NCI-H1930 (cell line): ENCODE data around the gene DEGS2.
"Not testable (repeated sequence)": the region's sequence is repeated elsewhere in the genome, so short reads cannot be mapped to it uniquely, and the experiment has no call there.

ENCODE experiments used
- DNase-seq, 2 experiments: peaks; one replicate each; lab custom pipeline; 2025; lab: John Stamatoyannopoulos, UW

DEGS2 gene

DNA sequence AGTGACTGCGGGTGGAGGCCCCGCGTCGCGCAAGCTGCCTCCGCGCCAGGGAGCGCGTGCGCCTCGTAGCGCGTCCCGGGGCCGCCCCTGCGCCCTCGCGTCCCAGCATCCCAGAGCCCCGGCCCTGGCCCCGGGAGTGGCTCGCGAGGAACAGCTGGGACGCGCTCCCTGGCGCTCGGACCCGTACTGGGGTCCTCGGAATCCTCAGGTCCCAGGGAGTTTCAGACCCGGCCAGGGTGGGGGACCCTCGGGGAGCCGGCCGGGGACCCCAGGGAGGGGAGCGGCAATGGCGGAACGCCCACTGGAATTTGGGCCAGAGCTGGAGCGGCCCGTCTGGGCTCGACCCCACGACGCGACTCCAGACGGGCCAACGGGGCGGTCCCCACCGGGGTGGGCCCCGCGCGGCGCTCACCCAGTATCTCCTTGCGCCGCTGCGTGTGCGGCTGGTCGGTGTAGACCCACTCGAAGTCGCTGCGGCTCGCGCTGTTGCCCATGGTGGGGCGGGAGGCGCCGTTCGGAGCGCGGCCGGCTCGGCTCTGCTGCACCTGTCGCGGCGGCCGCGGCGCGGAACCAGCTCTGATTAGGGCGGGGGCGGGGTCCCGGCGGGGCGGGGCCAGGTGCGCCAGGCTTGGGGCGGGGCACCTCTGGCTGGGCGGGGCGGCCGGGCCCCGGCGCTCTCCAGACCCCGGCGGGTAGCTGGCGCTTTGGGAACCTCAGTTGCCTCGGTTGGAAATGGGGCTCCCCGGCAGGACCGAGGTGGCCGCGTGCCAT lies at the start of gene DEGS2:
DEGS2 (minus strand) TSS at position 552 of the 771 bp plus-strand sequence; CDS start at position 494, 58 bp downstream.
- peak; percentile 38 to 56 for DNase-seq

GRCh38 chr14:100208136-100208535 lies 48.7 kb upstream of the DEGS2 start:
- DNase-seq: not testable (repeated sequence)

- not testable (repeated sequence) for DNase-seq
Observed at GRCh38 chr14:100207588-100207987, 48.1 kb upstream of the DEGS2 start.

DNA sequence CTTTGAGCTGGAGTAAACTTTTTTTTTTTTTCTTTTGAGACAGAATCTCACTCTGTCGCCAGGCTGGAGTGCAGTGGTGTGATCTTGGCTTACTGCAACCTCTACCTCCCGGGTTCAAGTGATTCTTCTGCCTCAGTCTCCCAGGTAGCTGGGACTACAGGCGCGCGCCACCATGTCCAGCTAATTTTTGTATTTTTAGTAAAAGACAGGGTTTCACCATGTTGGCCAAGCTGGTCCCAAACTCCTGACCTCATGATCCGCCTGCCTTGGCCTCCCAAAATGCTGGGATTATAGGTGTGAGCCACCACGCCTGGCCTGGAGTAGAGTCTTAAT lies 45.4 kb upstream of the DEGS2 start:
- DNase-seq: not testable (repeated sequence)

DNA sequence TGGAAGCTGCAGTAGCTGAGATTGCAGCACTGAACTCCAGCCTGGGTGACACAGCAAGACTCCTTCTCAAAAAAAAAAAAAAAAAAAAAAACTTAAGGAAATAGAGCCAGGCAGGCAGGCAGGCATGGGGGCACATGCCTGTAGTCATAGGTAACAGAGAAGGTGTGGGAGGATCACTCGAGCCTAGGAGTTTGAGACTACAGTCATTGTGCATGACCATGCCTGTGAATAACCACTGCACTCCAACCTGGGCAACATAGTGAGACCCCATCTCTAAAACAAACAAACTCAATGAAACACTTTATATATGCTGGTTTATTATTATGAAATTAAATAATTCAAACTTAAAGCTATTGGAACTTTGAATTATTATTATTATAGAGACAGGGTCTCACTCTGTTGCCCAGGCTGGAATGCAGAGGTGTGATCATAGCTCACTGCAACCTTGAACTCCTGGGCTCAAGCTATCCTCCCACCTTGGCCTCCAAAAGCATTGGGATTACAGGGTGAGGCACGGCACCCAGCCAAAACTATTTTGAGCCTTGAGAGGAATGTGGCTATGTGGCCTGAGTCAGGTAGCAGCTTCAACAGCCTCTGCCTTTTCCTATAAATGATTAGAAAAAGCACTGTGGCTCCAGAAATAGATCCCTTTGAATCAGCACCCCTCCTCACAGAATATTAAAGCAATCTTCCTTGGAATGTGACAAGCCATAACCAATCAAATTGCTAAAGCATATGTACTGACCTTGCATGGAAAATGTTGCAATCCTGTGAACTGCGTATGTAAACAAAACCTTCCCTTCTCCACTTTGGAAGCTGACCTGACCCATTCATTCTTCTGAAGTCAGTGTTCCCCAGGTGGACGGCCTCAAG lies 44.8 kb upstream of the DEGS2 start:
- DNase-seq: no peak

DNA sequence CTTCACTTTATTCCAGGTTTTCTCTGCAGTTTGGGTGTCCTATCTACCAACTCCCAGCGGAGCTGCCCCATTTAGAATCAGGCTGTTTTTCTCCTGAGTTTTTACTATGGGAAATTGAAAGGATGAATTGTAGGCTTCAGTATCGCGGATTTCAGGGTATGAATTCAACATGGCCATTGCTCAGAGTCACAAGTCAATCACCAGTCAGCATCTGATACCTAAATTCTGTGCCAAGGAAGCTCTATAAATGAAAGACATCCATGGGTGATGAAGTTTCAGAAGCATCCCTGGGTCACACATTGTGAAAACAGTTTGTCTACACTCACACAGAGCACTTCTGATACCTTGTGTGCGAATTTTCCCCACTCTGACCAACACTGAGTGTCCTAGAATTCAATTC lies 43.7 kb upstream of the DEGS2 start:
- no peak for DNase-seq

DNA sequence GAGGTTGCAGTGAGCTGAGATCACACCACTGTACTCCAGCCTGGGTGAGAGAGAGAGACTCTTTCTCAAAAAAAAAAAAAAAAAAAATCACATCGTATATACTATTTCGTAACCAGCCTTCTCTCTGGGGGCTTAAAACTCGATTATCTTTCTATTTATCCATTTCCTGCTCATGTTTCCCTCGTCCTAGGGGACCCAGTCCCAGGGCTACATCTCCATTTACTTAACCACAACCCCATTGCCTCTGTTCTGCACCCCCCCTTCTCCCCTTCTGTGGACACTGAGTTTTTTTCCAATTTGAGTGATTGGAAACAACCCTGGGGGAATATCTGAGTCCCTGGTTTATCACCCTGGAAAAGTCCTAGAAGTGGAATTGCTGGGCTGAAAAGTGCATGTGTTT lies 43.3 kb upstream of the DEGS2 start:
- DNase-seq: no peak

DNA sequence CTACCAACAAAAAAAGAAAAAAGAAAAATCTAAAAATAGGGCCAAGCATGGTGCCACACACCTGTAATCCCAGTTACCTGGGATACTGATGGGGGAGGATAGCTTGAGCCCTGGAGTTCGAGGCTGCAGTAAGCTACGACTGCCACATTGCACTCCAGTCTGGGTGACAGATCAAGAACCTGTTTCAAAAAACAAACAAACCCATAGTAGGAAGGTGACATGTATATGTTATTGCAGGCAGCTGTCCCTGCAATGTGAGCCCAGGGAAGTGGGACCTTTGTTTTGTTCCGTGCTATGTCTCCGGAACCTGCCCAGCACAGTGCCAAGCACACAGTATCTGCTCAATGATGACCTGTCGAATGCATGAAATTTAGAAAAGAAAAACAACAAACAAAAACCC lies 42.3 kb upstream of the DEGS2 start:
- DNase-seq: no peak

GRCh38 chr14:100200311-100200710 lies 40.9 kb upstream of the DEGS2 start:
- DNase-seq: no peak

GRCh38 chr14:100199240-100199860 lies 39.9 kb upstream of the DEGS2 start:
- no peak for DNase-seq

- no peak for DNase-seq
Observed at GRCh38 chr14:100193417-100194357, 34.2 kb upstream of the DEGS2 start.

DNA sequence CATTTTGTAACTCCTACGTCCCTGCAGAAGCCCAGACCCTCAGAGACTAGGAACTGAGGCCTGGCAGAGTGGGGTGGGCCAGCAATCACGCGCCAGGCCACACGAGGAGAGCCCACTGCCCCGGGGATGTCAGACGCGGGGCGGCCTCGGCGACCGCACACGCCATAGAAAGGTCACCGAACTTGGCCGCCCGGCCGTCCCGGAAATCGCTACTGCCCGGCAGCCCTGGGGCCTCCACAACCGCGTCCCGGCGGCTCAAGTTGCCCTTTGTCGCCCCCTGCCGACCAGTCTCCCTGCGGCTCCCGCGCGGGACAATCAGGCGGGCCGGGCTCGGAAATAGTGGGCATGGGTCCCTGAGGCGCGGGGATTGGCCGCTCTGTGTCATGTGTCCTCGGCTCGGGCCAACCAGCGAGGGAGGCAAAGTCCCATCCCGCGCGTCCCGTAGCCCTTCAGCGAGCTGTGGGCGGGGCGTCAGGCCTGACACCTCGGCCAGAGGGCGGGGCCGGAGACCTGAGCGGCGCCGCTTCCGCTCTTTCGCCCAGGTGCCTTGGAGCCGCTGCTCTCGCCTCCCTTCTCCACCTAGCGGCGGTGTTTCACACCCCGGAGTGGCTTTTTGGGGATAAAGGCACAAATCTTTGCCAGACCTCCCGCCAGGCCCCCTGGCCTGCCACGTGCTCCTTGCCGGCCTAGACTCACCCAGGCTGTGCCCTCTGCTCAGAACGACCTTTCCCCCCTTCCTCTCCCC lies 33.4 kb upstream of the DEGS2 start:
- peak; percentile 98 for DNase-seq

- DNase-seq: no peak
Observed at GRCh38 chr14:100192250-100192671, 32.8 kb upstream of the DEGS2 start.

DNA sequence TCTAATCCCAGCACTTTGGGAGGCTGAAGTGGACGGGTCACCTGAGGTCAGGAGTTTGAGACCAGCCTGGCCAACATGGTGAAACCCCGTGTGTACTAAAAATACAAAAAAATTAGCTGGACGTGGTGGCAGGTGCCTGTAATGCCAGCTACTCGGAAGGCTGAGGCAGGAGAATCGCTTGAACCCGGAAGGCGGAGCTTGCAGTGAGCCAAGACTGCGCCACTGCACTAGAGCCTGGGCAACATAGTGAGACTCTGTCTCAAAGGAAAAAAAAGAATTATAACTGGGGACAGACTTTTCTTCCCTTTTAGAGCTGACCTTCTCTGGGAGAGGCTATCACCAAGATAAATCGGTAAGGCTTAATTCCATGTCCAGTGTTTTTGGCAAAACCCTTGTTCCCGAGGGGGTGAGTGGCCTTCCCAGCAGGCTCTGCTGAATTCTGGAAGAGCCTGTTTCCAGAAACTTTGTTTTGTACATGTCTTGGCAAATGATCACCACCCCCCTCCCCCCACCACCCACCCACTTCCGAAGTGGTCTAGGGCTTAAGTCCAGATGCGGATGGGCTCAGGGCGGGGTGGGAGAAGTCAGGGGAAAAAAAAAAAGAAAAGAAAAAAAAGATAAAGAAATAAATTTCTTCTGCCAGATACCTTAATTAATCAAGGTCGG lies 32.3 kb upstream of the DEGS2 start:
- DNase-seq: no peak

GRCh38 chr14:100190126-100190525 lies 30.7 kb upstream of the DEGS2 start:
- no peak for DNase-seq

GRCh38 chr14:100188392-100189030 lies 29.1 kb upstream of the DEGS2 start:
- no peak for DNase-seq

DNA sequence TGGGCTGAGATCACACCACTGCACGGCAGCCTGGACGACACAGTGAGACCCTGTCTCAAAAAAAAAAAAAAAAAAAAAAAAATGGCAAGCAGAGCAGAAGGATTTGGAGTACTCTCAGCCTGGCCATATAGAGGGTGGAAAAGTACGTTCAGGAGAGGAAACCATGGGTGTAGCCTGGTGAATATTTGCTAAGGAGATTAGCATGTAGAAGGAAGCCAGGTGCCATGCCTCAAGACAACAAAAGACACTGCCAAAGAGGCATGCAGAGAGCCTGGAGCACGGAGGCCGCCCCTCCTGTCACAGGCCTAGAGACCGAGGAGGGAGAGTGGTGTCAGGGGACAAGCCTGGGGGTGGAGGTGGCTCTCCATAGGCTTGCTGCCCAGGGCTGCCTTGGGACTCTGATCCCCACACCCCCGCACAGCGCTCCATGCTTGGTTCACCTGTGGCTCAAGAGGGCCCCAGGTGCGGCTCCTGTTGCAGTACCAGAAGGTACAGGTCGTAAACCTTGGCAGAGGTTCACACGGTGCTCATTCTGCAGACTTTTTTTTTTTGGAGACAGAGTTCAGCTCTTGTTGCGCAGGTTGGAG lies 27.9 kb upstream of the DEGS2 start:
- DNase-seq: no peak

DNA sequence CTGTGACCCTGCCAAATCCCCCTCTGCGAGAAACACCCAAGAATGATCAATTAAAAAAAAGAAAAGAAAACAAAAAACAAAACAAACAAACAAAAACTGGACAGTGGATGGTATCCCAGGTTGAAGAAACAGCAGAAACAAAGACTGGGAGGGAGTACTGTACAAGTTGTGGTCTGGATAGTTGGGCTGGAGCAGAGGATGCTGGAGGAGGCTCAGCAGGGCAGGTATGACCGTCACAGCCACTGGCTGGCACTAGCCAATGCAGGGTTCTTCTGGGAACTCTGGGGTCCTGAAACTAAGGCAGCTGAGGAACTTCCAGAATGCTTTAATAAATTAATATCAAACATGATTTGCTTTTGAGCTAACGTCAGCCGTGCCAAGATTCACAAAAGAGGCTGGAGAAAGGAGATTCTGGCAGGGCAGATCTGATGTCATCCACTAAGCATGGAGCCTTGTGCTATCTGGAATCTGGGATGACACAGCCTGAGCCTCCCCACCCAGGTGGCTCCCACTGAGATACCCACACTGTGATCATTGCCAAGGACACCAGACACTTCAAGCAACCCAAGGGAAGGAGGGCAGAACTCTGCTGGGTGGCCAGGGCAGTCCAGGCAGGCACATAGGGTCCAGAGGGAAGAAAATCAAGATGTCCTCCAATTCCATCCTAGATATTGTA lies 22.6 kb upstream of the DEGS2 start:
- not testable (repeated sequence) for DNase-seq

DNA sequence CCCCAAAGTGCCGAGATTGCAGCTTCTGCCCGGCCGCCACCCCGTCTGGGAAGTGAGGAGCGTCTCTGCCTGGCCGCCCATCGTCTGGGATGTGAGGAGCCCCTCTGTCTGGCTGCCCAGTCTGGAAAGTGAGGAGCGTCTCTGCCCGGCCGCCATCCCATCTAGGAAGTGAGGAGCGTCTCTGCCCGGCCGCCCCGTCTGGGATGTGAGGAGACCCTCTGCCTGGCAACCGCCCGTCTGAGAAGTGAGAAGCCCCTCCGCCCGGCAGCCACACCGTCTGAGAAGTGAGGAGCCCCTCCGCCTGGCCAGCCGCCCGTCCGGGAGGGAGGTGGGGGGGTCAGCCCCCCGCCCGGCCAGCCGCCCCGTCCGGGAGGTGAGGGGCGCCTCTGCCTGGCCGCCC lies 21.2 kb upstream of the DEGS2 start:
- not testable (repeated sequence) for DNase-seq
